HG02840 (cell line): ENCODE data around the gene KLHDC7A.

Experiments
- ATAC-seq: cut with Tn5 transposase; IDR thresholded peaks from one replicate; pipeline ENCODE4 v1.9.1; 2021; ENCODE audit warnings: mild to moderate bottlenecking, moderate library complexity, moderate number of reproducible peaks; ENCODE audit not compliant: unreplicated experiment, low FRiP score

KLHDC7A gene

DNA sequence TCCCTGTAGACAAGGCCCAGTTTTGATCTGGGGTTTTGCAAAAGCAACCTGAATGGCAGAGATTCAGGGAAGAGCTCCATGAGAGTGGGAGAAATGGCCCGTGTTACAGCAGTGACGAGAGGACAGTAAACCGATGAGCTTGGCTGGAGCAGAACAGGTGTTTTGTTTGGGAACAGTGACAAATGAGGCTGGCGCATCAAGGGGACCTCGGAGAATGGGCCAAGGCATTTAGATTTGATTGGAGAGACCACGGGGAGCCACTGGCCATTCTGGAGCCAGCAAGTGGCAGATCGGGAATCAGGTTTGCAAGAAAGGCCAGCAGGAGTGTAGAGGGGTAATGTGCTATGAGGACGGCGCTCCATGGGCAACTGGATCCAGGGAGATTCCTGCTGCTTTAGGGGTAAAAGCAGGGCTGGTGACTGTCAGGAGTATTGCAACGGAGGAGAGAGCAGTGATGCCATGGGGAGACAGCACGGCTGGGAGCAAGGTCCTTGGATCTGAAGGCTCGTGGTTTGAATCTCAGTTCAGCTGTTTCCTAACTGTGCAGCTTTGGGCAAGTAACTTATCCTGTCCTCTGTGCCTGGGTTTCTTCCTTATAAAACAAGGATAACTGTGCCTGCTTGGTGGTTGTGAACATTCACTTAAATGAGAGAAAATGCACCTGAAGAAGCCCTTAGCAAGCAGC lies 9.9 kb upstream of the KLHDC7A start:
- ATAC-seq, result no peak

DNA sequence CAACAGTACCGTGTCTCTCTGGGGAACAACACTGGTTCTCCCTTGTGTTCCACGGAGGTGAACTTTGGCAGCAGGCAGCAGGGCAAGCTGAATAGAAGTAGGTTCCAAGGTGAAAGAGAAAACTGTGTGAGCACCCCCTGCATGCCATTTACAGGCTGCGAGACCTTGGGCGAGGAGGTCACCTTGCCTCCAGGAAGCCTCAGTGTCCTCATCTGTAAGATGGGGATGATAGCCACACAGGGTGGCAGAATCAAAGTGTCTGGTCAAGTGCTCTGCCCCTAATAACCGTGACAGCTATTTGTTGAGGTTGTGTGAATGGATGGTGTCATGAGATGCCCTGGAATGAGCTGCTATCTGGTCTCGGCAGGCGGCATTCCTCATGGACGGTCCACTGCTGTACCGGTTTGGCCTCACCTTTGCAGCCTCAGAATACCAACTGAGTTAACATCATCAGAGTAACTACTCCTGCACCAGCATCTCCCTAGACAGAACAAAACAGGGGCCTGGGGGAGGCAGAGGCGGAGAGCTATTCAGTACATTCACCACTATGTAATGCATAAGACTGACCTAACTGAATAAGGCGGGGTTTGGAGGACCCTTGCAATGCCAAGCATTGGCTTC lies 7.4 kb upstream of the KLHDC7A start:
- ATAC-seq, result no peak

DNA sequence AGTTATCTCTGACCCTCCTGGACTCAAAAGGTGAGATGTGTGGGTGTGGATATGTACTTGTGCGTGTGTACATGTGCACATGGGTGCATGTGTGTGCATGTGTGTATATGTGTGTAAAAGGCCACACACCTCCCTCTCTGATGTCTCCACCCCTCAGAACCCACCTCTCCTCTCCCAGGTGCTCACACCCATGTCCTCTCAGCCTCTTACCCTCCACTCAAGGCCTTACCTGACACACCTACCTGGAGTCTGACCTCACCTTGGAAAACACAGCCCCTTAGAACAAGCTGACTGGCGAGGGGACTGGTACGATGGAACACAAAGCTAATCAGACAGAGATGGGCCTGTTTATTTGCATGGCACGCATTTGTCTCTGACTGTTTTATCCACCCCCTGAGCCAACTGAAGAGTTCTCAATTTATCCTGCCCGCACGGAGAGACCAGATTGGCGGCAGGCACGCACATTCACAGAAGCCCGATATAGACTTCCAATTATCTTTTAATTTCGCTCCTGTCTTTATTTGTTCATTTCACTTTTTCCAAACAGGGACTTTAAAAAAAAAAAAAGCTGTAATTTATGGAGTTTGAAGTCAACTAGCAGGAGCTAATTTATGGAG lies 6.1 kb upstream of the KLHDC7A start:
- no peak for ATAC-seq

DNA sequence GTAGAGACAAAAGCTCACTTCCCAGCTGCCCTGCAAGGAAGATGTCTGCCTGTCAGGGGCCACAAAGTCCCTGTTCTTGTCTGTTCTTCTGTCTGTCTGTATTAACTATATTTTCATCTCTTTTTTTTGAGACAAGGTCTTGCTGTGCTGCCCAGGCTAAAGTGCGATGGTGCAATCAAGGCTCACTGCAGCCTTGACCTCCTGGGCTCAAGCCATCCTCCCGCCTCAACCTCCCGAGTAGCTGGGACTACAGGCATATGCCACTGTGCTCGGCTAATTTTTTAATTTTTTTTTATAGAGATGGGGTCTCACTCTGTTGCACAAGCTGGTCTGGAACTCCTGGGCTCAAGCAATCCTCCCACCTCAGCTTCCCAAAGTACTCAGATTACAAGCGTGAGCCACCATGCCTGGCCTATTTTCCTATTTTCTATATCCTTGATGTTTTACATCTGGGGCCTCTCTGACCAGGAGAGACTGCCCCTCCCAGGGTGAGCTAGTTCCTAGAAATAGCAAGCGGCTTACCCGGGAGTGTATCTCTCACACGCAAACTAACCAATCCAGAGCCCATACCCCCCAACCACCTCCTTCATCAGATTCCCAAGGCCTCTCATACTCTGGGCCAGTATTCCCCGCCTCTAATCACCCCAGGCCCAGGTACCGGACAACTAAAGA lies 5.4 kb upstream of the KLHDC7A start:
- ATAC-seq, result no peak

DNA sequence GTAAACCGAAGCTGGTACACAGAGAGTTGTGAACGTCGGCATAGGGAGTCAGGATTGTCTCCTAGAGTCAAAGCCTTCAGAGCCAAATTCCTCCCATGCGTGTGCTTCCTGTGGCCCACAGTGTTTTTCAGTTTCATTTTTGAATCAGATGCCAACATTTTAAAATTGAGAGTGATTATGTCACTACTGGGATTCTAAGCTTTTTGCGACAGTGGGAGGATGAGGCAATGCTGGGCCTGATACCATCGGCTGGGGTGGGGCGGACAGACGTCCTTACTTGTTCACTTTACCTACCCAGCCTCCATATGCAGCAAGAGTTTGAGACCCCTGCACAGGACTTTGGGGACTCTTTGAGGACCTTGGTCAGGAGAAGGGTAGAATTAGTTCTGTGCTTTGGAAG lies 1.3 kb upstream of the KLHDC7A start:
- ATAC-seq, result no peak

DNA sequence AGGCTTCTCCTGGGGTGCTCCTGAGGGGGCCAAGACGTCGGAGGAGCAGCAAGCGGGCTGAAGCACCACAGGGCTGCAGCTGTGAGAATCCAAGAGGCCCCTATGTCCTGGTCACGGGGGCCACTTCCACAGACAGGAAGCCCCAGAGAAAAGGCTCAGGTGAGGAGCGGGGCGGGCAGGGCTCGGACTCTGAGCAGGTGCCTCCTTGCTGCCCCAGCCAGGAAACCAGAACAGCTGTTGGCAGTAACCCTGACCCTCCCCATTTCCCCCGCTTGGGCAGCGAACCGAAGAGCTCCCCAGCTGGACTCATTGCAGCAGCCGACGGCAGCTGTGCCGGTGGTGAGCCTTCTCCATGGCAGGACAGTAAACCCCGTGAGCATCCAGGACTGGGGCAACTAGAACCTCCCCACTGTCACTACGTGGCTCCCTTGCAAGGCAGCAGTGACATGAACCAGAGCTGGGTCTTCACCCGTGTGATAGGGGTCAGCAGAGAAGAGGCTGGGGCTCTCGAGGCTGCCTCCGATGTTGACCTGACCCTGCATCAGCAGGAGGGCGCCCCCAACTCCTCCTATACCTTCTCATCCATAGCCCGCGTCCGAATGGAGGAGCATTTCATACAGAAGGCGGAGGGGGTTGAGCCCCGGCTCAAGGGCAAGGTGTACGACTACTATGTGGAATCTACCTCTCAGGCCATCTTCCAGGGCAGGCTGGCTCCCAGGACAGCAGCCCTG lies 625 bp downstream of the KLHDC7A start:
- no peak for ATAC-seq

DNA sequence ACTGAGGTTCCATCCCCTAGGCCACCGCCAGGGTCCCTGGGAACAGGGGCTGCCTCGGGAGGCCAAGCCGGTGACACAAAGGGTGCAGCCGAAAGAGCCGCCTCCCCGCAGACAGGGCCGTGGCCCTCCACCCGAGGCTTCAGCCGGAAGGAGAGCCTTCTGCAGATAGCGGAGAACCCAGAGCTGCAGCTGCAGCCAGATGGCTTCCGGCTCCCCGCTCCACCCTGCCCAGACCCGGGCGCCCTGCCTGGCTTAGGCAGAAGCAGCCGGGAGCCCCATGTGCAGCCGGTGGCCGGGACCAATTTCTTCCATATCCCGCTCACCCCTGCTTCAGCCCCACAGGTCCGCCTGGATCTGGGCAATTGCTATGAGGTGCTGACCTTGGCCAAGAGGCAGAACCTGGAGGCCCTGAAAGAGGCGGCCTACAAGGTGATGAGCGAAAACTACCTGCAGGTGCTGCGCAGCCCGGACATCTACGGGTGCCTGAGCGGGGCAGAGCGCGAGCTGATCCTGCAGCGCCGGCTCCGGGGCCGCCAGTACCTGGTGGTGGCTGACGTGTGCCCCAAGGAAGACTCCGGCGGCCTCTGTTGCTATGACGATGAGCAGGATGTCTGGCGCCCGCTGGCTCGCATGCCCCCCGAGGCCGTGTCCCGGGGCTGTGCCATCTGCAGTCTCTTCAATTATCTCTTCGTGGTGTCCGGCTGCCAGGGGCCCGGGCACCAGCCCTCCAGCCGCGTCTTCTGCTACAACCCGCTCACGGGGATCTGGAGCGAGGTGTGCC lies 1.4 kb downstream of the KLHDC7A start:
- ATAC-seq, result no peak

DNA sequence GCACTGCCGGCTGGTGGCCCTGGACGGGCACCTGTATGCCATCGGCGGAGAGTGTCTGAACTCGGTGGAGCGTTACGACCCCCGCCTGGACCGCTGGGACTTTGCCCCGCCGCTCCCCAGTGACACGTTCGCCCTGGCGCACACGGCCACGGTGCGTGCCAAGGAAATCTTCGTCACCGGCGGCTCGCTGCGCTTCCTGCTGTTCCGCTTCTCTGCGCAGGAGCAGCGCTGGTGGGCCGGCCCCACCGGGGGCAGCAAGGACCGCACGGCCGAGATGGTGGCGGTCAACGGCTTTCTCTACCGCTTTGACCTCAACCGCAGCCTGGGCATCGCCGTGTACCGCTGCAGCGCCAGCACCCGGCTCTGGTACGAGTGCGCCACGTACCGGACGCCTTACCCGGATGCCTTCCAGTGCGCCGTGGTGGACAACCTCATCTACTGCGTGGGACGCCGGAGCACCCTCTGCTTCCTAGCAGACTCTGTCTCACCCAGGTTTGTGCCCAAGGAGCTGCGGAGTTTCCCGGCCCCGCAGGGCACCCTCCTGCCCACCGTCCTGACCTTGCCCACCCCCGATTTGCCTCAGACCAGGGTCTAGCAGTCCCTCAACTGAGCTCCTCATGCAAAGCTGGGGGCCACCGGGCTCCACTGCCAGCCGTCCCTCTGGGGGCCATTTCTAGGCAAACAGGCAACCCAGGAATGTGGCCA lies 2.1 kb downstream of the KLHDC7A start:
- no peak for ATAC-seq

DNA sequence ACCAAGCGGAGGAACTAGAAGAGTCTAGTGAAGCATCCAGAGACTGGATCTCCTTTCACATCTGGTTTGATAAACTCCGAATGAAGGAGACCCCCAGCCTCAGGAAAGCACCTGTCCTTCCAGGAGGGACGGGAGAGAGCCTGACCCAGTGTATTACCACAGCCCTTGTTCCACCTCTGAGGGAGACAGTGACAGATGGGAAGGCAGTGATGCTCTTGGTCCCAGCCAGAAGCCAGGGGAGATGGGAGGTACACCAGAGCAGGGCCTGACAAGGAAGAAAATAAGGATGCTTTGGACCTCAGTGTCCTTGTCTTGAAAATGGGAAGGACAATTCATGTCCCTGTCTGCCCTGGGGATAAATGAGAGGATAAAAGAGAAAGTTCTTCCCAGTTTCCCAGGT lies 3.5 kb downstream of the KLHDC7A start:
- no peak for ATAC-seq

DNA sequence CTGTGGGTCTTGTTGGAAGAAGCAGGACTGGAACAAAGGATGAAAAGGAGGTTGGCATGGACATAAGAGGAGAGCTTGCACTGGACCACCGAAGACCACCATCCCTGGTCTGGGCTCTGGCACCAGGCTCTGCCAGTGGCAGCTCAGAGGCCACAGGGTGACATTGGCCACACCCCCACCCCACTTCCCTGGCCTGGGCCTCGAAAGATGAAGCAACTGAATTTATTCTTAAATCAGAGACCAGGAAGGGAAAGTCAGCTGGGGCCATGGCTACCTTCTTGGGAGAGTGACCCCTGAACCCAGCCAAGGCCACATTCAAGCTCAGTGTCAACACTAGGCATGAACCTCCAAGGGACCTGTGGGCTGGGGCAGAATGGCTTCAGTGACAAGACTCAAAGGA lies 4.0 kb downstream of the KLHDC7A start:
- no peak for ATAC-seq

DNA sequence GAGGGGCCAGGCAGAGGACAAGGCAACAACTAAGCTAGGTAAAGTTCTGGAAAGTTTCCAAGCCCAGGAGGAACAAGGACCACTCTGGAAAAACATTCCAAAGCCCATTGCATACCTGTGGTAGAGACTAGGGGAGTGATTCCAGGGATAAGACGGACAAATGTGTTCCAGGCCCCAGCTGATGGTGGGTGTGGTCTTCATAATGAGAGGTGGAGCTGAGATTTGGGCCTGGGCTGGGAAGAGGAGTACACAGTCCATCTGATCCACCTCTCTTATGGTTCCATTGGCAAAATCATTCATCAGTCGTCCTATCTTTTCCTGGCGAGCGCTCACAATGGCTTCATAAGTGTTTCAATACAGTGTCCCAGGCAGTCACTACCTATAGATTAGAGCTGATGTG lies 4.5 kb downstream of the KLHDC7A start:
- ATAC-seq, result no peak

DNA sequence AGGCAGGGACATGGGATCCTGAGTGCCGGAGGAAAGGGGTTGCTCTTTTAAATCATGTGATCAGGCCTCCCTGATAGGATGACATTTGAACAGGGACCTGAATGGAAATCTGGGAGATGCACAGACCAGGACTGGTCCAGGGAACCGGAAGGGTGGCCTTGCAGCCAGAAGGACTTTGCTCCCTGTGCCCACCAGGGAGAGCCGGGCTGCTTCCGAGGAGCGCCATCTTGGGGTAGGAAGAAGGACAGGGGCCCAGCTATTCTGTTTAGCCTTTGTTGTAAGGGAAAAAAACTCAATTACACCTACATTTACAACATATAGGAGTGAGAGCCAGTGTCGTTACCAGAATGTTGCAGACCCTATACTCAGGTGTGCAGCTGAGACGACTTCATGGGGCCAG lies 5.5 kb downstream of the KLHDC7A start:
- ATAC-seq, result no peak

DNA sequence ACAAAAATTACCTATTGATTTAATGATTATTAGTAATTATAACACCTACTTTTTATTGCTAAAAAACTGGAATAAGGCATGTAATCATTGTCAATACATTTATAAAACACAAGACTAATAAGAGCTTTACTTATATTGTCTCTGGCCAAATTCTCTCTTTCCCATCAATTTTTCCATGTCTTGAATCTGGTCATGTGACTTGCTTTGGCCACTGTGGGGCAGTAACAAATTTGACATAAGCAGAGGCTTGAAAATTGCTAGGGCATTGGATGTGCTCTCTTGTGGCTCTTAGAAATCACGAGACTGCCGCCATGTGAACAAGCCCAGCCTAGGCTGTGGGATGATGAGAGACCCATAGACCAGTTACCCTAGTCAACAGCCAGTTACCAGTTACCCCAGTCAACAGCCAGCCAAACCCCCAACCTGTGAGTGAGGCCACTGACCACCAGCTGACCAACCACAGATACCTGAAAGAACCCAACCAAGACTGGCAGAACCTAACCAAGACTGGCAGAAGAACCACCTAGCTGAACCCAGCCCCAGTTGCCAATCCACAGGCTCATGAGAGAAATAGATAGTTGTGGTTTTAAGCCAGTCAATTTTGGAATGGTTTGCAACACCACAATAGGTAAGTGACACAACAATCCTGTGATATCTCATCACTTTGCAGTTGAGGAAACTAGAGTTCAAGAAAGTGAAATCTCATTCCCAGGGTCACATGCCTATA lies 8.8 kb downstream of the KLHDC7A start:
- no peak for ATAC-seq

DNA sequence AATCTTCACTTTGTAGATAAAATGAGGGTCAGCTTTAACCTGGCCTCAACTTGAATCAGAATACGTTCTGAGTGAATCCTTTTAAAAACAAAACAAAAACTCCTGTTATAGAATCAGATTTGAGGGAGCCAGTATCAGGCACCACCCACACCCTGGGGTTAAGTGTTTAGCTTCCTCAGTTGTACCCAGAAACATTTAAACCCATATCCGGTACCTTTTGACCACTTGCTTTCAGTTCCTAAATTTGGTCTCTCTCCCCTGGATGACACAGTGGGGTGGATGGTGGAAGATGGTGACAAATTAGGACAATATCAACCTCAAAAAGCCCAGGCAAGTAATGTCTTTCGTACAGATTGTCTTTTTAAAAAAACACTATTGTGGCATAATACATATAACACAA lies 10.4 kb downstream of the KLHDC7A start:
- no peak for ATAC-seq

DNA sequence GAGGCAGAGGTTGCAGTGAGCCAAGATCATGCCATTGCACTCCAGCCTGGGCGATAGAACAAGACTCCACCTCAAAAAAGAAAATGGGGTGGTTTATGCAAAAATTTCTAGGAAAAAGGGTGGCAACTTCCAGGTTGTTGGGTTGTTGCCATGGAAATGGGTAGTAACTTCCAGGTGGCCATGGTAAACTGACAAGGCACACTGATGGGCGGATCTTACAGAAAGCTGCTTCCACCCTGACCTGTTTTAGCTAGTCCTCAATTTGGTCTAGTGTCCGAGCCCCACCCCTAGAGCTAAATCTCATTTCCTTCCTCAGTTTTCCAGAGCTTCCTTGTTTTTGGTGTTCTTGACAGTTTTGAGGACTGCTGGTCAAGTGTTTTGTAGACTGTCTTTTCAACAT lies 13.6 kb downstream of the KLHDC7A start:
- ATAC-seq, result no peak

DNA sequence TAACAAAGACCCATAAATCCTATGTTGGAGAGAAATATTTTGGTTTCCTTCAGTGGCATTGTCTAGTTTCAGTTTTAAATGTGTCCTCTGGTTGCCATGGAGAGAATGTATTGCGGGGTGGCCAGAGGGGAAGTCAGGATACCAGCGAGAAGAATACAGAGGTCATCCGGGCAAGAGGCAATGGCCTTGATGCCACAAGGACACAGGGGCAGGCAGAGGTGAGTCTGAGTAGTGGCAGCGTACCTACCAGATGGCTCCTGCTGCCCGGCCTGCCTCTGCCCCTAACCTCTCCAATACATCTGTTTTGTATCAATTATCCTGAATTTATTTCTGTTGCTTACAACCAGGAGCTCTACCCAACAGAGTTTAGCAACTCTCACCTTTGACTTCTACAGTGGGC lies 14.9 kb downstream of the KLHDC7A start:
- ATAC-seq, result no peak

DNA sequence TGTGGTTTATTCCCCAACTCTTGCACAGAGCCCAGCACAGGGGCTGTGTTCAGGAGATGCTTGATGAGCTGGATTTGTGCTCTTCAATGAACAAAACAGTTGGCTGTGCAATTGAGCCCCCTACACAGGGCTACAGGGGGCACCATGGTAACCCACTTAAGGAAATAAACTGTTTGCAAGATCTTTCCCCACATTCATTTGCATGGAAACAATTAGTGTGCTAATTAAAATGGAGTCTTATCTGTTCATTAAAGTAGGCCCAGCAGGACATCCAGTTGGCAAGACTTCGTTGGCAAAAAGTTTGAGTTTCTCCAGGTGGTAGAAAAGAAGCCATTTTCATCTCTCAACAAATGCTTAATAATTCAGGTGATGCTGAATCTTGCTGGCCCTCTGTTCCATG lies 15.3 kb downstream of the KLHDC7A start:
- no peak for ATAC-seq

DNA sequence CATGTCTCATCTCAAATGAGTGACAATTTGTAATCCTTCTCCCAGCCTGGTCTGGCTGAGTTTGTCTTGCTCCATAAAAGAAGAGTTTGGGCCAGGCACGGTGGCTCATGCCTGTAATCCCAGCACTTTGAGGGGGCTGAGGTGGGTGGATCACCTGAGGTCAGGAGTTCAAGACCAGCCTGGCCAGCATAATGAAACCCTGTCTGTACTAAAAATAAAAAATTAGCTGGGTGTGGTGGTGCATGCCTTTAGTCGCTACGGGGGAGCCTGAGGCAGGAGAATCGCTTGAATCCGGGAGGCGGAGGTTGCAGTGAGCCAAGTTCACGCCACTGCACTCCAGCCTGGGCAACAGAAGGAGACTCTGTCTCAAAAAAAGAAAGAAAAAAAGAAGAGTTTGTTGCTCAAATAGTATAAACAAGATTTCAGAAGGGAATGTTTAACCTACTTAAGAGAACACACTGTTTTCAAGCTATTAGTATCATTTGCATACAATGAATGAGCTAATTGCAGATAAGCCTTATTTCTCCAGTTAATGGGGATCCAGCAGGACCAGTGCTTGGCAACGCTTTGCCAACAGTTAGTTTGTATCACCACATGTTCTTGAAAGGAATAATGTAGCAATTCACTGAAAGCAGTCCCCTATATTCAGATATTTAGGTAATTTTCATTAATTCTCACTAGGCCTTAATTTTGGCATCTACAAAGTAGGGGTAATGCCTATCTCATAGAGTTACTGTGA lies 15.9 kb downstream of the KLHDC7A start:
- no peak for ATAC-seq
